IMR-90 (cell line): Measurements from ENCODE around the gene ZNF277. TPM values are rescaled to one million over a fixed set of nuclear protein-coding genes. Genes with fewer than 3 reads are reported as not detected.
A peak's percentile ranks its signal among the peaks of the same experiment; 100 is the strongest.

ENCODE experiments used
- ATAC-seq: fragments of 200-7000 bp; cut with Tn5 transposase; 2 replicates; pipeline ENCODE4 v1.9.1; 2020; ENCODE audit warnings: low read depth, mild to moderate bottlenecking, moderate library complexity
- BruUV-seq: library from RNA; stranded (reverse); fragments of 400-500 nt; replicated peaks from 2 replicates; lab custom pipeline; 2021; lab: Mats Ljungman, UMichigan
- CTCF ChIA-PET: fragments of 300-600 bp; formaldehyde crosslinking; extraction: SDS; loops from one replicate; lab custom pipeline; 2021; ENCODE audit warnings: antibody characterized with exemption; lab: Yijun Ruan, JAX
- POLR2A ChIA-PET: fragments of 300-600 bp; sonication (Branson Sonifier 250); formaldehyde crosslinking; loops from one replicate; lab custom pipeline; 2022; ENCODE audit warnings: antibody characterized with exemption; ENCODE audit not compliant: unreplicated experiment; lab: Charles Lee
- DNase-seq: peaks from one replicate; pipeline ENCODE4 v3.0.0; 2013
- H2AFZ ChIP-seq: replicated peaks from 2 replicates; pipeline ENCODE3; 2013; ENCODE audit warnings: low read length, mild to moderate bottlenecking; ENCODE audit not compliant: poor library complexity
- H2AK5ac ChIP-seq: 2 replicates; pipeline ENCODE4 v1.6.1; 2013; ENCODE audit warnings: low read depth, low read length, inconsistent platforms
- H2AK9ac ChIP-seq: replicated peaks from 2 replicates; pipeline ENCODE3; 2013; ENCODE audit warnings: mild to moderate bottlenecking, low read depth, low read length, moderate library complexity; ENCODE audit not compliant: poor library complexity
- H2BK120ac ChIP-seq: 2 replicates; pipeline ENCODE4 v1.6.1; 2013; ENCODE audit warnings: low read depth, low read length, inconsistent platforms
- H2BK15ac ChIP-seq: 3 replicates; pipeline ENCODE4 v1.6.1; 2013; ENCODE audit warnings: low read depth, low read length, inconsistent platforms
- H2BK20ac ChIP-seq: 2 replicates; pipeline ENCODE4 v1.6.1; 2013; ENCODE audit warnings: low read depth, mild to moderate bottlenecking, inconsistent platforms, low read length, moderate library complexity
- H2BK5ac ChIP-seq: 2 replicates; pipeline ENCODE4 v1.6.1; 2013; ENCODE audit warnings: mild to moderate bottlenecking, low read depth, low read length, inconsistent platforms; ENCODE audit not compliant: poor library complexity, severe bottlenecking
- H3K14ac ChIP-seq: replicated peaks from 2 replicates; pipeline ENCODE4 v1.6.1; 2013; ENCODE audit warnings: low read depth, low read length, inconsistent platforms
- H3K18ac ChIP-seq: 2 replicates; pipeline ENCODE4 v1.6.1; 2013; ENCODE audit warnings: low read depth, low read length, control low read depth
- H3K23ac ChIP-seq: 2 replicates; pipeline ENCODE4 v1.6.1; 2013; ENCODE audit warnings: low read depth, low read length, inconsistent platforms
- H3K27ac ChIP-seq: 2 replicates; pipeline ENCODE4 v1.5.1; 2013; ENCODE audit warnings: mild to moderate bottlenecking, control low read depth, low read length; ENCODE audit not compliant: insufficient read depth
- H3K27me3 ChIP-seq: 2 replicates; pipeline ENCODE4 v1.6.1; 2013; ENCODE audit warnings: low read length; ENCODE audit not compliant: control insufficient read depth, insufficient read depth
- H3K36me3 ChIP-seq: 2 replicates; pipeline ENCODE4 v1.6.1; 2013; ENCODE audit warnings: low read length, mixed read lengths; ENCODE audit not compliant: control insufficient read depth, insufficient read depth
- H3K4ac ChIP-seq: 2 replicates; pipeline ENCODE4 v1.6.1; 2013; ENCODE audit warnings: low read depth, low read length, inconsistent platforms
- H3K4me1 ChIP-seq: 2 replicates; pipeline ENCODE4 v1.6.1; 2013; ENCODE audit warnings: low read length, mixed read lengths; ENCODE audit not compliant: control insufficient read depth, insufficient read depth
- H3K4me2 ChIP-seq: 2 replicates; pipeline ENCODE4 v1.6.1; 2013; ENCODE audit warnings: low read depth, mild to moderate bottlenecking, control low read depth, low read length, moderate library complexity
- H3K4me3 ChIP-seq: 2 replicates; pipeline ENCODE4 v1.5.1; 2013; ENCODE audit warnings: low read depth, mild to moderate bottlenecking, control low read depth, low read length, moderate library complexity; ENCODE audit not compliant: insufficient read depth
- H3K56ac ChIP-seq: 2 replicates; pipeline ENCODE4 v1.6.1; 2013; ENCODE audit warnings: low read length, inconsistent platforms; ENCODE audit not compliant: insufficient read depth; ENCODE audit errors: extremely low read depth
- H3K79me1 ChIP-seq, 2 experiments: 2 replicates each; pipeline ENCODE4 v1.6.1; 2013; ENCODE audit warnings: low read length in 2 of 2, inconsistent platforms in 1 of 2, low read depth in 1 of 2
- H3K9ac ChIP-seq: 2 replicates; pipeline ENCODE4 v1.6.1; 2013; ENCODE audit warnings: low read depth, low read length, control low read depth
- H3K9me1 ChIP-seq: 2 replicates; pipeline ENCODE4 v1.6.1; 2013; ENCODE audit warnings: low read length, inconsistent platforms; ENCODE audit not compliant: insufficient read depth
- H3K9me3 ChIP-seq: 2 replicates; pipeline ENCODE4 v1.6.1; 2013; ENCODE audit warnings: low read length; ENCODE audit not compliant: control insufficient read depth, insufficient read depth
- H4K20me1 ChIP-seq: 2 replicates; pipeline ENCODE4 v1.6.1; 2013; ENCODE audit warnings: low read length, inconsistent platforms; ENCODE audit not compliant: insufficient read depth
- H4K5ac ChIP-seq: 2 replicates; pipeline ENCODE4 v1.6.1; 2013; ENCODE audit warnings: mild to moderate bottlenecking, low read depth, low read length, control low read depth
- H4K8ac ChIP-seq, 2 experiments: 2 replicates each; pipeline ENCODE4 v1.6.1; 2013; ENCODE audit warnings: low read depth in 2 of 2, low read length in 2 of 2, control low read depth in 1 of 2, inconsistent platforms in 1 of 2
- H4K91ac ChIP-seq: 2 replicates; pipeline ENCODE4 v1.6.1; 2013; ENCODE audit warnings: low read depth, low read length, inconsistent platforms; ENCODE audit not compliant: insufficient read depth
- BHLHE40 ChIP-seq: fragments of 150-350 bp; IDR thresholded peaks from 2 replicates; pipeline ENCODE4 v1.6.1; 2016; ENCODE audit warnings: mild to moderate bottlenecking, low read depth, low read length
- MAFK ChIP-seq: IDR thresholded peaks from 2 replicates; pipeline ENCODE4 v1.6.1; 2012; ENCODE audit warnings: low read depth, low read length, improper control_type of control experiment
- WGBS, 2 experiments: methylation state at CpG; one replicate each; pipeline versions ENCODE4 v1.1.5 to v1.1.7; 2013; ENCODE audit warnings: missing lambda C conversion rate in 2 of 2; ENCODE audit not compliant: insufficient read length in 1 of 2; ENCODE audit errors: extremely low coverage in 2 of 2; 5-methylcytosine and 5-hydroxymethylcytosine counted together
- dilution Hi-C: fragments of 300-500 bp; cut with HindIII; formaldehyde crosslinking; loops from one replicate; pipeline ENCODE4 v1.14.3; 2018; ENCODE audit warnings: low sequenced_read_pairs; ENCODE audit not compliant: unreplicated experiment
- in situ Hi-C: fragments of 300-500 bp; cut with MboI; formaldehyde crosslinking; loops from 3 replicates; pipeline ENCODE4 v1.14.3; 2019; ENCODE audit warnings: low sequenced_read_pairs, inconsistent platforms, mixed read lengths
- intact Hi-C: fragments of 100-400 bp; cut with micrococcal nuclease; formaldehyde crosslinking; loops from 2 replicates; pipeline ENCODE4 v1.10.0; 2022
- polyA plus RNA-seq, 3 experiments: library from polyadenylated mRNA; depleted of rRNA; stranded (reverse); fragments of >200 nt; gene quantifications; 2 replicates each; pipeline ENCODE4 v1.2.3, GENCODE V29; 2012; ENCODE audit warnings: low replicate concordance in 1 of 3
- total RNA-seq: library from RNA; depleted of rRNA; stranded (reverse); fragments of >200 nt; gene quantifications from 2 replicates; pipeline ENCODE4 v1.2.3, GENCODE V29; 2012
- TF ChIP-seq, protein P1 (sequence below): fragments of 150-350 bp; IDR thresholded peaks from 2 replicates; pipeline ENCODE4 v1.6.1; 2017; ENCODE audit warnings: mild to moderate bottlenecking, antibody characterized with exemption, low read length, low read depth

Gene ZNF277
- total and polyA plus RNA-seq, 2 of the 4 experiments (the other 2 are of a cell fraction): 7.3 to 21.3 TPM

DNA sequence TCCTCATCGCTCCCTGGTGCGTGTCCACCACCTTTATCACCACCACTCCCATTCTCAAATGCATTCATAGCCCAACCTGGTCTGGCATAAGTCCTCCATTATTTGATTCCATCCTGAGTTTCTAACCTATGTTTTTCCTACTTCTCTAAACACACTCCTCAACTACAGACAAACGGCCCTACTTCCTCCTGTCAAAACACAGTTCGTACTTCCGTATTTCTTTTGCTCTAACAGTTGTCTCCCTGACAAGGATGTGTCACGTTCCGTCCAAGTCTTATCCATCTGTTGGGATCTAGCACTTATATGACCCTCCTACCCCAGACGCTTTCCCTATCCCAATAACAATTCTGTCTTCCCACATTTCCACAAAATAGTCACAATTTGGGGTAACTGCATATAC, 47.1 kb upstream of the ZNF277 start:
- H3K9me3 ChIP-seq: no peaks in the 10 kb centered on the region
- ChIA-PET CTCF (no interaction called here), POLR2A (no interaction called here)
- 93% methylated on average over 7 of the region's 8 CpGs; no CpG with 5 or more reads in 1 of the 2 experiments for WGBS, 2 experiments
- no peak overlapping the region for H4K5ac ChIP-seq
- in situ Hi-C loops: no loop called here
- no peak overlapping the region for H2AK9ac ChIP-seq
- no peak for DNase-seq
- H3K27me3 ChIP-seq: no peaks in the 10 kb centered on the region
- no peak for ATAC-seq
- dilution Hi-C loops: no loop called here
- BruUV-seq: no TSS peak
- H3K79me1 ChIP-seq: peaks cover 15 to 27% of the 10 kb centered on the region in 2 experiments
- H4K20me1 ChIP-seq: no peaks in the 10 kb centered on the region
- H2BK120ac ChIP-seq: no peak overlapping the region
- H2BK5ac ChIP-seq: no peak overlapping the region
- H3K4me2 ChIP-seq: no peak overlapping the region
- H3K36me3 ChIP-seq: no peaks in the 10 kb centered on the region
- H3K18ac ChIP-seq: no peak overlapping the region
- TF ChIP-seq, protein P1, sequence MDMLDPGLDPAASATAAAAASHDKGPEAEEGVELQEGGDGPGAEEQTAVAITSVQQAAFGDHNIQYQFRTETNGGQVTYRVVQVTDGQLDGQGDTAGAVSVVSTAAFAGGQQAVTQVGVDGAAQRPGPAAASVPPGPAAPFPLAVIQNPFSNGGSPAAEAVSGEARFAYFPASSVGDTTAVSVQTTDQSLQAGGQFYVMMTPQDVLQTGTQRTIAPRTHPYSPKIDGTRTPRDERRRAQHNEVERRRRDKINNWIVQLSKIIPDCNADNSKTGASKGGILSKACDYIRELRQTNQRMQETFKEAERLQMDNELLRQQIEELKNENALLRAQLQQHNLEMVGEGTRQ: no peak
- TF ChIP-seq BHLHE40: no peak
- TF ChIP-seq MAFK: no peak
- no peak overlapping the region for H3K27ac ChIP-seq
- peak overlapping the region; percentile 74 for H2AK5ac ChIP-seq
- intact Hi-C loops: no loop called here
- H3K4me1 ChIP-seq: peaks cover 6% of the 10 kb centered on the region
- H3K4me3 ChIP-seq: no peak overlapping the region
- H3K4ac ChIP-seq: no peak overlapping the region
- H3K9me1 ChIP-seq: peaks cover 16% of the 10 kb centered on the region
- H3K9ac ChIP-seq: no peak overlapping the region
- H2BK15ac ChIP-seq: no peak overlapping the region
- no peak overlapping the region for H3K56ac ChIP-seq
- no peak overlapping the region for H2BK20ac ChIP-seq
- no peak overlapping the region for H2AFZ ChIP-seq
- no peak overlapping the region for H4K8ac ChIP-seq
- H3K23ac ChIP-seq: no peak overlapping the region
- H4K91ac ChIP-seq: no peak overlapping the region
- no peak overlapping the region for H3K14ac ChIP-seq
